ENCODE results near the gene NEDD4L.

NEDD4L gene

GRCh38 chr18:58253871-58254270 is 209.8 kb downstream of the NEDD4L start:
- no peak for DNase-seq (ENCODE audit: low read depth)
- TF ChIP-seq MAX (IDR thresholded peaks at IDR 0.05; ENCODE audit: low read depth, low read length) (no peak), CTCF (IDR thresholded peaks at IDR 0.05; ENCODE audit: low read depth, low read length) (no peak), MYC (IDR thresholded peaks at IDR 0.05; ENCODE audit: low read depth, low read length) (no peak), POLR2A (IDR thresholded peaks at IDR 0.05; ENCODE audit: extremely low read depth, insufficient read length) (no peak)
- H3K4me3 ChIP-seq (ENCODE audit: low read depth, low read length), result no peak overlapping the region

- no peak overlapping the region for H3K4me3 ChIP-seq (ENCODE audit: low read depth, low read length)
- DNase-seq (ENCODE audit: low read depth), result no peak
Measured at GRCh38 chr18:58254873-58255511, 211.0 kb downstream of the NEDD4L start.

GRCh38 chr18:58255701-58256311 is 211.8 kb downstream of the NEDD4L start:
- no peak overlapping the region for H3K4me3 ChIP-seq (ENCODE audit: low read depth, low read length)
- no peak for DNase-seq (ENCODE audit: low read depth)
- no peak for TF ChIP-seq MAX (IDR thresholded peaks at IDR 0.05; ENCODE audit: low read depth, low read length)
- TF ChIP-seq CTCF (IDR thresholded peaks at IDR 0.05; ENCODE audit: low read depth, low read length), result no peak
- no peak for TF ChIP-seq MYC (IDR thresholded peaks at IDR 0.05; ENCODE audit: low read depth, low read length)
- no peak for TF ChIP-seq POLR2A (IDR thresholded peaks at IDR 0.05; ENCODE audit: extremely low read depth, insufficient read length)

More at GRCh38 chr18:58254873-58255511, 211.0 kb downstream of the NEDD4L start:
- no peak for TF ChIP-seq MAX (IDR thresholded peaks at IDR 0.05; ENCODE audit: low read depth, low read length)

GRCh38 chr18:58256316-58257080 is 212.5 kb downstream of the NEDD4L start:
- TF ChIP-seq POLR2A (IDR thresholded peaks at IDR 0.05; ENCODE audit: extremely low read depth, insufficient read length) (no peak), MYC (IDR thresholded peaks at IDR 0.05; ENCODE audit: low read depth, low read length) (no peak), MAX (IDR thresholded peaks at IDR 0.05; ENCODE audit: low read depth, low read length) (no peak), CTCF (IDR thresholded peaks at IDR 0.05; ENCODE audit: low read depth, low read length) (no peak)
- DNase-seq (ENCODE audit: low read depth), result no peak
- H3K4me3 ChIP-seq (ENCODE audit: low read depth, low read length), result no peak overlapping the region

GRCh38 chr18:58257461-58257860 is 213.4 kb downstream of the NEDD4L start:
- DNase-seq (ENCODE audit: low read depth), result no peak
- no peak overlapping the region for H3K4me3 ChIP-seq (ENCODE audit: low read depth, low read length)
- TF ChIP-seq MYC (IDR thresholded peaks at IDR 0.05; ENCODE audit: low read depth, low read length) (no peak), MAX (IDR thresholded peaks at IDR 0.05; ENCODE audit: low read depth, low read length) (no peak), CTCF (IDR thresholded peaks at IDR 0.05; ENCODE audit: low read depth, low read length) (no peak), POLR2A (IDR thresholded peaks at IDR 0.05; ENCODE audit: extremely low read depth, insufficient read length) (no peak)
